CD4-positive, alpha-beta T cell treated with Interleukin-12 subunit alpha and Interleukin-12 subunit beta, for 1 hour (primary cell): ENCODE data around the gene TCF23.
"Not testable (repeated sequence)": the region's sequence is repeated elsewhere in the genome, so short reads cannot be mapped to it uniquely, and the experiment has no call there.

Source experiments
- DNase-seq: peaks from one replicate; pipeline ENCODE4 v3.0.0-alpha.2; 2020

TCF23 gene

GRCh38 chr2:27155069-27155520 is 6.3 kb downstream of the TCF23 start:
- DNase-seq = no peak

- no peak for DNase-seq
Measured at GRCh38 chr2:27158468-27158867, 9.7 kb downstream of the TCF23 start.

- DNase-seq = no peak
Measured at GRCh38 chr2:27159271-27159670, 10.5 kb downstream of the TCF23 start.

GRCh38 chr2:27160191-27160590 is 11.4 kb downstream of the TCF23 start:
- no peak for DNase-seq

- DNase-seq = no peak
Measured at GRCh38 chr2:27162151-27163121, 13.6 kb downstream of the TCF23 start.

- no peak for DNase-seq
Measured at GRCh38 chr2:27164960-27165763, 16.4 kb downstream of the TCF23 start.

GRCh38 chr2:27170581-27171337 is 22.0 kb downstream of the TCF23 start:
- DNase-seq = no peak

- DNase-seq = no peak
Measured at GRCh38 chr2:27171351-27171848, 22.6 kb downstream of the TCF23 start.

GRCh38 chr2:27174638-27175037 is 25.8 kb downstream of the TCF23 start:
- DNase-seq = no peak

- no peak for DNase-seq
Measured at GRCh38 chr2:27175330-27175729, 26.5 kb downstream of the TCF23 start.

GRCh38 chr2:27175781-27176180 is 27.0 kb downstream of the TCF23 start:
- not testable (repeated sequence) for DNase-seq

- no peak for DNase-seq
Measured at GRCh38 chr2:27177441-27178351, 28.9 kb downstream of the TCF23 start.

- no peak for DNase-seq
Measured at GRCh38 chr2:27178469-27178868, 29.7 kb downstream of the TCF23 start.

- no peak for DNase-seq
Measured at GRCh38 chr2:27179344-27180000, 30.7 kb downstream of the TCF23 start.

- no peak for DNase-seq
Measured at GRCh38 chr2:27182346-27182745, 33.5 kb downstream of the TCF23 start.

GRCh38 chr2:27184115-27184514 is 35.3 kb downstream of the TCF23 start:
- DNase-seq = no peak

GRCh38 chr2:27185331-27186026 is 36.7 kb downstream of the TCF23 start:
- no peak for DNase-seq

GRCh38 chr2:27186613-27187345 is 38.0 kb downstream of the TCF23 start:
- DNase-seq = no peak

GRCh38 chr2:27189989-27190388 is 41.2 kb downstream of the TCF23 start:
- no peak for DNase-seq
